Breast epithelium (tissue), 4 donors: ENCODE results near the gene PPARD. TPM values are rescaled to one million over a fixed set of nuclear protein-coding genes. Genes with fewer than 3 reads are reported as not detected.

Source experiments
- DNase-seq, 2 donors: peaks; one replicate each; pipeline ENCODE4 v3.0.0-alpha.2; 2019; ENCODE audit warnings: low spot score in 2 of 2
- H3K27ac ChIP-seq, 2 donors: fragments of 200-600 bp; sonication (generic) in 1 of 2; one replicate each; pipeline ENCODE4 v1.5.1; 2016 to 2019; ENCODE audit warnings: mild to moderate bottlenecking in 1 of 2
- H3K27me3 ChIP-seq, 2 donors: fragments of 200-600 bp; sonication (generic) in 1 of 2; one replicate each; pipeline versions ENCODE4 v1.5.1 to v1.6.0; 2017 to 2019; ENCODE audit warnings: control low read depth in 1 of 2, mild to moderate bottlenecking in 1 of 2
- H3K36me3 ChIP-seq: fragments of 200-600 bp; one replicate; pipeline ENCODE4 v1.5.1; 2019
- H3K4me1 ChIP-seq, 2 donors: fragments of 200-600 bp; sonication (generic); one replicate each; pipeline ENCODE4 v1.5.1; 2016 to 2019; ENCODE audit warnings: control low read depth in 1 of 2
- H3K4me3 ChIP-seq, 3 donors: fragments of 200-600 bp; sonication (generic); 1 replicate in 2 of 3; 2 replicates in 1 of 3; pipeline ENCODE4 v1.5.1; 2016 to 2019; ENCODE audit warnings: mild to moderate bottlenecking in 3 of 3, moderate library complexity in 2 of 3
- H3K9me3 ChIP-seq, 2 donors: fragments of 200-600 bp; sonication (generic) in 1 of 2; one replicate each; pipeline ENCODE4 v1.5.1; 2016 to 2019; ENCODE audit warnings: control low read depth in 1 of 2
- POLR2A ChIP-seq: fragments of 450-650 bp; IDR thresholded peaks from one replicate; pipeline ENCODE4 v1.6.1; 2016; ENCODE audit warnings: antibody characterized with exemption, mild to moderate bottlenecking, moderate library complexity
- POLR2AphosphoS5 ChIP-seq, 3 donors: sonication (generic); formaldehyde crosslinking; IDR thresholded peaks; one replicate each; pipeline ENCODE4 v1.6.1; 2017; ENCODE audit warnings: antibody characterized with exemption in 3 of 3
- intact Hi-C: fragments of 100-400 bp; cut with DNase I; formaldehyde crosslinking; loops from one replicate; pipeline ENCODE4 v1.15.1; 2023; ENCODE audit warnings: low total_unique reads
- total RNA-seq, 3 donors: library from RNA; depleted of rRNA; stranded (reverse); fragments of >200 nt; gene quantifications; one replicate each; pipeline ENCODE4 v1.1.0, GENCODE V29; 2016
- TF ChIP-seq, protein P1 (sequence below), 3 donors: fragments of 450-650 bp; IDR thresholded peaks; one replicate each; pipeline ENCODE4 v1.5.1; 2016 to 2017; ENCODE audit warnings: antibody characterized with exemption in 3 of 3, mild to moderate bottlenecking in 3 of 3, moderate library complexity in 3 of 3

The PPARD gene
- total RNA-seq, 3 donors from 2014 or later = 7.2 to 11.1 (median 10.7) TPM

DNA sequence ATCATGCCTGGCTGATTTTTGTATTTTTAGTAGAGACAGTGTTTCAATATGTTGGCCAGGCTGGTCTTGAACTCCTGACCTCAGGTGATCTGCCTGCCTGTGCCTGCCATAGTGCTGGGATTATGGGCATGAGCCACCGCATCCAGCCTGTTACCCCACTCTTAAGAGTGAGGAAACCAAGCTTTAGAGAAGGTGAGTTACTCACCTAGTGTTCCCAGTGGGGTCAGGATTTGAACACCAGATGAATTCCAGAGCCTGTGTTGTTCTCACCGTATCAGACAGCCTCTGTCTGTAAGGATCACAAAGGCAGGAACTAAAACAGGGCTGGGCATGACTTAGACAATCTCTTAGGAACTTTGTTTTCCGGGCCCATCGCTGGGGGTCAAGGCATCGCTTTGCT is 100.3 kb downstream of the PPARD start:
- Histone ChIP-seq H3K4me3 (no peak overlapping the region), H3K4me1 (no peaks in the 10 kb centered on the region), H3K36me3 (no peaks in the 10 kb centered on the region), H3K9me3 (no peaks in the 10 kb centered on the region), H3K27me3 (no peaks in the 10 kb centered on the region), H3K27ac (no peak overlapping the region)
- TF ChIP-seq, protein P1, sequence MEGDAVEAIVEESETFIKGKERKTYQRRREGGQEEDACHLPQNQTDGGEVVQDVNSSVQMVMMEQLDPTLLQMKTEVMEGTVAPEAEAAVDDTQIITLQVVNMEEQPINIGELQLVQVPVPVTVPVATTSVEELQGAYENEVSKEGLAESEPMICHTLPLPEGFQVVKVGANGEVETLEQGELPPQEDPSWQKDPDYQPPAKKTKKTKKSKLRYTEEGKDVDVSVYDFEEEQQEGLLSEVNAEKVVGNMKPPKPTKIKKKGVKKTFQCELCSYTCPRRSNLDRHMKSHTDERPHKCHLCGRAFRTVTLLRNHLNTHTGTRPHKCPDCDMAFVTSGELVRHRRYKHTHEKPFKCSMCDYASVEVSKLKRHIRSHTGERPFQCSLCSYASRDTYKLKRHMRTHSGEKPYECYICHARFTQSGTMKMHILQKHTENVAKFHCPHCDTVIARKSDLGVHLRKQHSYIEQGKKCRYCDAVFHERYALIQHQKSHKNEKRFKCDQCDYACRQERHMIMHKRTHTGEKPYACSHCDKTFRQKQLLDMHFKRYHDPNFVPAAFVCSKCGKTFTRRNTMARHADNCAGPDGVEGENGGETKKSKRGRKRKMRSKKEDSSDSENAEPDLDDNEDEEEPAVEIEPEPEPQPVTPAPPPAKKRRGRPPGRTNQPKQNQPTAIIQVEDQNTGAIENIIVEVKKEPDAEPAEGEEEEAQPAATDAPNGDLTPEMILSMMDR (IDR thresholded peaks at IDR 0.05) = no peak
- TF ChIP-seq POLR2A = no peak
- TF ChIP-seq POLR2AphosphoS5 (IDR thresholded peaks at IDR 0.05) = no peak
- DNase-seq = no peak
- intact Hi-C loops = no loop called here

DNA sequence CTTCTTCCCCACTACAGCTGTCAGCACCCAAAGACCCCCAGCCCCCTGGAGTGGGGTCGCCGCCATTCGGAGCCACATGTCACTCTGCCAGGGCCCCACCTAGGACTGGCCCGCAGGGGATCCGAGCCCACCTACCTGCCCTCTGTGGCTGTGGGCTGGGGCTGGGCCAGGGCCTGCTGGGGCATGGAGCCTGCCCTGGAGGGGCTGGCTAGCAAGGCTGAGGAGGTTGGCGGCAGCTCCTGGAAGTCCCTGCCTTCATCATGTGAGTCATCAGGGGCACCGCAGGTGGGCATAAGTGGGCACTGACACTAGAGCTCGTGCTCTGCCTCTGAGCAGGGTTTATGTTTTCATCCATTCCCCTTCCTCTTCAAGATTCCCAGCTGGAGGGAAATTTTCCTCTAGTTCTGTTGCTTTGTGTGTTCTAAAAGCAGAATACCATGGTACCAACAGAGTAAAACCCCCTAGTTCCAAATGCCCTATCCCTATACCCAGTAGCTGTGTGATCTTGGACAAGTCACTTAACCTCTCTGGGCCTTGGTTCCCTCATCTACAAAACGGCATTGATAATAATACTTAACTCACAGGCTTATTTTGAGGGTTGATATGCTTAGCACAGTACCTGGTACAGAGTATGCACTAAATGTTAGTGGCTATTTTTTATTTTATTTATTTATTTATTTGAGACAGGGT is 101.1 kb downstream of the PPARD start:
- intact Hi-C loops = no loop called here
- Histone ChIP-seq H3K4me3 (no peak overlapping the region), H3K27me3 (no peaks in the 10 kb centered on the region), H3K27ac (no peak overlapping the region), H3K9me3 (no peaks in the 10 kb centered on the region), H3K36me3 (no peaks in the 10 kb centered on the region), H3K4me1 (no peaks in the 10 kb centered on the region)
- DNase-seq = no peak
- TF ChIP-seq, protein P1 (IDR thresholded peaks at IDR 0.05) = no peak
- TF ChIP-seq POLR2A (no peak), POLR2AphosphoS5 (IDR thresholded peaks at IDR 0.05) (no peak)

DNA sequence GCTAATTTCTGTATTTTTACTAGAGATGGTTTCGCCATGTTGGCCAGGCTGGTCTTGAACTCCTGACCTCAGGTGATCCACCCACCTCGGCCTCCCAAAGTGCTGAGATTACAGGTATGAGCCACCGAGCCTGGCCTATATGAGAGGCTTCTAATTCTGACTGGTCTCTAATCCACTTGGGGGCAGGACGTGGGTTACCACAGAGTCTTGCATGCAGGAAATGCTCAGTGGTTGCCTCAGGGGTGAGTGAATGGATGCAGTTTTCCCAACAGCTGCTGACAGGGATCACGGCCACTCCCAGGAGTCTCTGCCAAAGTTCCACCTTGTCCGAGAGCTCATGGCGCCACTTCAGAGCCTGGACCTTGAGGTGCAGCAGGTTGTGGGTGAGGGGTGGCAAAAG is 103.3 kb downstream of the PPARD start:
- H3K4me1 ChIP-seq = no peaks in the 10 kb centered on the region
- H3K36me3 ChIP-seq = no peaks in the 10 kb centered on the region
- no peak overlapping the region for H3K4me3 ChIP-seq
- H3K9me3 ChIP-seq = no peaks in the 10 kb centered on the region
- no peaks in the 10 kb centered on the region for H3K27me3 ChIP-seq
- TF ChIP-seq POLR2AphosphoS5 (IDR thresholded peaks at IDR 0.05) = no peak
- TF ChIP-seq POLR2A = no peak
- TF ChIP-seq, protein P1 (IDR thresholded peaks at IDR 0.05) = no peak
- intact Hi-C loops = no loop called here
- no peak overlapping the region for H3K27ac ChIP-seq
- DNase-seq = no peak

DNA sequence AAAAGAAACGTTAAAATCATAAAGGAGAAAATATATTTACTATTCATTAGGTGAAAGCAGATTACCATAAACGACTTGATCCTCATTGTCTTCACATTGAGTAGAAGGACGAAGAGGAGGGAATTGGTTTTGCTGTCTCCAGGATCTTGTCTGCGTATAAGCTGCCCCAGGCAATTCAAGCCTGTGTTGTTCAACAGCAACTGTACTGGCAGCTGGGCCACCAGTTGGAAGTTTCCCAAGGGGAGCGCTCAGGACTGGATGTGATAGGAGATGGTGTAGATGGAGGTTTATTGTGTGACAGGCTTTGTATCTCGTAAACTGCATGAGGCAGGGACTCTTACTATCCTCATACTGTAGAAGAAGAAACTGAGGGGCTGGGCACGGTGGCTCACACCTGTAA is 105.8 kb downstream of the PPARD start:
- Histone ChIP-seq H3K27ac (no peak overlapping the region), H3K4me3 (no peak overlapping the region), H3K27me3 (no peaks in the 10 kb centered on the region), H3K9me3 (no peaks in the 10 kb centered on the region), H3K4me1 (no peaks in the 10 kb centered on the region), H3K36me3 (no peaks in the 10 kb centered on the region)
- intact Hi-C loops = no loop called here
- TF ChIP-seq POLR2AphosphoS5 (IDR thresholded peaks at IDR 0.05) (no peak), POLR2A (no peak)
- TF ChIP-seq, protein P1 (IDR thresholded peaks at IDR 0.05) = no peak
- DNase-seq = no peak

DNA sequence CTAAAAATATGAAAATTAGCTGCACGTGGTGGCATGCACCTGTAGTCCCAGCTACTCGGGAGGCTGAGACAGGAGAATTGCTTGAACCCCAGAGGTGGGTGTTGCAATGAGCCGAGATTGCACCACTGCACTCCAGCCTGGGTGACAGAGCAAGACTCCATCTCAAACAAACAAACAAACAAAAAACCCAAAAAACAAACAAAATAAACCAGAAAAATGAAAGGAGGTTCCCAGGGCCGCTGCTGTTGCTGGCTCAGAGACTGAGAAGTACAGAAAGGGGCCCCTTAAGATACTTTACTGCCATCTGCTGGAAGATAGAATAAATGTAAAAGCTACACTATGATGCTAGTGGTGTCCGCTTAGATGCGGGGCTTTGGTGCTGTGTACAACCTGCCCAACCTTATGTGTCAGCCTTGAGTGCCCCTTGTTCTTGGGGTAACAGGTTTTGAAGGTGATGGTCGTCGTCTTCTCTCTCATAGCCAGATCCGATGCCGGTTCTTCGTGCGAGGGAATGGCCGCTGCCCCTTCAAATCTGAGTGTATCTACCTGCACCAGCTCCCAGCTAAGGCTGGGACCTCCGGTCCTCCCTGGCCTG is 107.0 kb downstream of the PPARD start:
- H3K4me1 ChIP-seq = no peaks in the 10 kb centered on the region
- no peaks in the 10 kb centered on the region for H3K9me3 ChIP-seq
- no peak overlapping the region for H3K4me3 ChIP-seq
- DNase-seq = no peak
- H3K27me3 ChIP-seq = no peaks in the 10 kb centered on the region
- H3K36me3 ChIP-seq = no peaks in the 10 kb centered on the region
- H3K27ac ChIP-seq = no peak overlapping the region
- intact Hi-C loops = no loop called here
- TF ChIP-seq, protein P1 (IDR thresholded peaks at IDR 0.05) = peak; percentile 33 to 75 (median 70)
- TF ChIP-seq POLR2A = no peak
